SK-N-SH treated with all-trans-retinoic acid at 6 μM for 48 hours (cell line): ENCODE data around the gene LDB2.

Experiments
- ATAC-seq: fragments of 200-7000 bp; cut with Tn5 transposase; 3 replicates; pipeline ENCODE4 v1.9.1; 2020; ENCODE audit warnings: mild to moderate bottlenecking, moderate library complexity
- ARNTL ChIP-seq: fragments of 450-650 bp; formaldehyde crosslinking; IDR thresholded peaks from 2 replicates; pipeline ENCODE4 v1.5.0; 2020; ENCODE audit warnings: low read depth, mild to moderate bottlenecking, moderate library complexity, borderline replicate concordance
- BACH2 ChIP-seq: fragments of 250-450 bp; sonication (Bioruptor Pico); IDR thresholded peaks from 2 replicates; pipeline ENCODE4 v1.9.0; 2021; ENCODE audit warnings: mild to moderate bottlenecking, borderline replicate concordance
- CSDC2 ChIP-seq: fragments of 250-450 bp; sonication (Bioruptor Pico); IDR thresholded peaks from 2 replicates; pipeline ENCODE4 v1.5.0; 2020; ENCODE audit warnings: mild to moderate bottlenecking, moderate library complexity
- ESRRG ChIP-seq: fragments of 250-450 bp; sonication (Bioruptor Pico); IDR thresholded peaks from 2 replicates; pipeline ENCODE4 v1.6.1; 2021; ENCODE audit warnings: mild to moderate bottlenecking
- GLIS3 ChIP-seq: fragments of 250-450 bp; sonication (Bioruptor Pico); IDR thresholded peaks from 2 replicates; pipeline ENCODE4 v1.5.0; 2020; ENCODE audit warnings: mild to moderate bottlenecking, moderate library complexity
- ISL1 ChIP-seq: fragments of 250-450 bp; sonication (Bioruptor Pico); IDR thresholded peaks from 2 replicates; pipeline ENCODE4 v2.1.2; 2022; ENCODE audit warnings: mild to moderate bottlenecking, moderate library complexity
- OSR1 ChIP-seq: fragments of 250-450 bp; sonication (Bioruptor Pico); IDR thresholded peaks from 2 replicates; pipeline ENCODE4 v1.8.0; 2022; ENCODE audit warnings: moderate library complexity, mild to moderate bottlenecking, inconsistent platforms
- RARB ChIP-seq: fragments of 250-450 bp; sonication (Bioruptor Pico); IDR thresholded peaks from 2 replicates; pipeline ENCODE4 v1.8.0; 2021; ENCODE audit warnings: mild to moderate bottlenecking, moderate library complexity
- SNAI2 ChIP-seq: fragments of 250-450 bp; sonication (Bioruptor Pico); IDR thresholded peaks from 2 replicates; pipeline ENCODE4 v1.5.0; 2020; ENCODE audit warnings: mild to moderate bottlenecking, moderate library complexity
- TCF4 ChIP-seq: fragments of 250-450 bp; sonication (Bioruptor Pico); IDR thresholded peaks from 2 replicates; pipeline ENCODE4 v1.8.0; 2021; ENCODE audit warnings: mild to moderate bottlenecking, moderate library complexity, borderline replicate concordance
- TOX ChIP-seq: fragments of 250-450 bp; sonication (Bioruptor Pico); IDR thresholded peaks from 2 replicates; pipeline ENCODE4 v1.8.0; 2021; ENCODE audit warnings: mild to moderate bottlenecking, moderate library complexity, borderline replicate concordance
- ZC3H10 ChIP-seq: fragments of 250-450 bp; sonication (Bioruptor Pico); IDR thresholded peaks from 2 replicates; pipeline ENCODE4 v1.5.1; 2021; ENCODE audit warnings: mild to moderate bottlenecking, moderate library complexity
- ZFP3 ChIP-seq: fragments of 250-450 bp; sonication (Bioruptor Pico); IDR thresholded peaks from 2 replicates; pipeline ENCODE4 v1.5.0; 2020; ENCODE audit warnings: mild to moderate bottlenecking, moderate library complexity
- ZFP30 ChIP-seq: fragments of 450-650 bp; formaldehyde crosslinking; IDR thresholded peaks from 2 replicates; pipeline ENCODE4 v1.5.0; 2022; ENCODE audit warnings: mild to moderate bottlenecking, moderate library complexity
- ZNF565 ChIP-seq: fragments of 450-650 bp; formaldehyde crosslinking; conservative IDR thresholded peaks from 2 replicates; pipeline ENCODE4 v1.5.0; 2020; ENCODE audit warnings: low read depth, mild to moderate bottlenecking, moderate library complexity
- ZNF70 ChIP-seq: fragments of 450-650 bp; formaldehyde crosslinking; IDR thresholded peaks from 2 replicates; pipeline ENCODE4 v1.5.0; 2020; ENCODE audit warnings: mild to moderate bottlenecking, moderate library complexity
- ZNF8 ChIP-seq: fragments of 450-650 bp; formaldehyde crosslinking; IDR thresholded peaks from 2 replicates; pipeline ENCODE4 v1.5.0; 2020; ENCODE audit warnings: mild to moderate bottlenecking, moderate library complexity
- TF ChIP-seq, protein P1 (sequence below): fragments of 250-450 bp; sonication (Bioruptor Pico); IDR thresholded peaks from 2 replicates; pipeline ENCODE4 v1.5.1; 2021; ENCODE audit warnings: mild to moderate bottlenecking, moderate library complexity
- TF ChIP-seq, protein P2 (sequence below): fragments of 250-450 bp; sonication (Bioruptor Pico); IDR thresholded peaks from 2 replicates; pipeline ENCODE4 v1.5.1; 2020; ENCODE audit warnings: low read depth, mild to moderate bottlenecking, moderate library complexity
- TF ChIP-seq, protein P3 (sequence below): fragments of 250-450 bp; sonication (Bioruptor Pico); IDR thresholded peaks from 2 replicates; pipeline ENCODE4 v1.8.0; 2021; ENCODE audit warnings: low read depth, mild to moderate bottlenecking, moderate library complexity, borderline replicate concordance
- TF ChIP-seq, protein P4 (sequence below): fragments of 250-450 bp; sonication (Bioruptor Pico); IDR thresholded peaks from 2 replicates; pipeline ENCODE4 v1.8.0; 2020; ENCODE audit warnings: mild to moderate bottlenecking, moderate library complexity, borderline replicate concordance
- TF ChIP-seq, protein P5 (sequence below): fragments of 250-450 bp; sonication (Bioruptor Pico); IDR thresholded peaks from 2 replicates; pipeline ENCODE4 v1.5.0; 2020; ENCODE audit warnings: mild to moderate bottlenecking, moderate library complexity

Gene LDB2

DNA sequence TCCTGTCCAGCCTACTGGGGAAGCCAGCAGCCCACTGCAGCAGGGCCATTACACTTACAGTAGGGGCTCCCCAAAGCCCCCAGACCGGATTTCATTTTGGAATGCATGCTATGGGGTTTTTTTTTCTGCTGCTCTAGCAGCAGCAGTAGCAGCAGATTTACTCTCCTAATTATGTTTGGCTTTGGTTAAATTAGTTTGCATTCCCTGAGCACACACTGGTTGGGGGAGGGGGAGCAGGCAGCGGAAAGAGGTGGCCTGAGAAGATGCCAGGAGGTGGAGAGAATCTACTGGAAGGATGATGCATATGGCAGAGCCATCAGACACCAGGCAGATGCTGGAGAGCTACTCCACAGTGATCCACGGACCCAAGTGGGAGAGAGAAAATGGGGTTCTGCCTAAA lies 109.6 kb downstream of the LDB2 start (continued):
- TF ChIP-seq, protein P1, sequence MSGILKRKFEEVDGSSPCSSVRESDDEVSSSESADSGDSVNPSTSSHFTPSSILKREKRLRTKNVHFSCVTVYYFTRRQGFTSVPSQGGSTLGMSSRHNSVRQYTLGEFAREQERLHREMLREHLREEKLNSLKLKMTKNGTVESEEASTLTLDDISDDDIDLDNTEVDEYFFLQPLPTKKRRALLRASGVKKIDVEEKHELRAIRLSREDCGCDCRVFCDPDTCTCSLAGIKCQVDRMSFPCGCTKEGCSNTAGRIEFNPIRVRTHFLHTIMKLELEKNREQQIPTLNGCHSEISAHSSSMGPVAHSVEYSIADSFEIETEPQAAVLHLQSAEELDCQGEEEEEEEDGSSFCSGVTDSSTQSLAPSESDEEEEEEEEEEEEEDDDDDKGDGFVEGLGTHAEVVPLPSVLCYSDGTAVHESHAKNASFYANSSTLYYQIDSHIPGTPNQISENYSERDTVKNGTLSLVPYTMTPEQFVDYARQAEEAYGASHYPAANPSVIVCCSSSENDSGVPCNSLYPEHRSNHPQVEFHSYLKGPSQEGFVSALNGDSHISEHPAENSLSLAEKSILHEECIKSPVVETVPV (CRISPR knock-in tag), result no peak
- TF ChIP-seq TOX (CRISPR knock-in tag), result no peak
- TF ChIP-seq SNAI2 (CRISPR knock-in tag), result no peak

DNA sequence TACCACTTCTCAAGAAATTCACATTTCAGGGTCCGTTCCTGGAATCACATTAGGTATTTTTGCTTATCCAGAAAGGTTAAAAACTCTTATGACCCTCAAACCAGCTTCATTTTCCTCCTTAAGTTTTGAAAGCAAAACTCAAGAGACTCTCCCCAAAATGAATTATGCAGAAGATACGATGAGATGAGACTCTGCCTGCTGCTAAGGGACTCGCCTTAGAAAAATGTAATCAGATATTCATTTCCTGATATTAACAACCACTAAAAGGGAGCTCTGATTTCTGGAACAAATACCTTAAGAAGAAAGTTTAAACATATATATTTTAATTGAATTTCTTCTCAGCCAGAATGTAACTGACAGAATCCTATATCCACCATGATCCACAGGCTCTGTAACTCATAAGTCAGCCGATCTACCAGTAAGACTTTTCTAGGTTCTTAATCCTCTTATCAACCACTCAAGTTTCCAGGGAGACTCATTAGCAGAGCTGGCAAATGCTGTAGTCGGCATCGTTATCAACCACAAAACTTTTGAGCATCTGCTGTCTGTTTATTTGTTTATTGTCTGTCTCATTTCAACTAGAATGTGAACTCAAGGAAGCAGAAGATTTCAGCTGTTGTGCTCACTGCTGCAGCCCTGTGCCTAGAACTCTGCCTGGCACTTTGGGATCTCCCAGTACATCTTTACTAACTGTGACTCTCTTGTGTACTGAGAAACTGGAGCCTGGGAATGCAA lies 112.5 kb downstream of the LDB2 start:
- ATAC-seq, result peak; percentile 59
- TF ChIP-seq TOX (CRISPR knock-in tag) (no peak), ISL1 (CRISPR knock-in tag) (no peak), TCF4 (CRISPR knock-in tag) (no peak), GLIS3 (CRISPR knock-in tag) (no peak), ZNF70 (CRISPR knock-in tag) (no peak), RARB (no peak), SNAI2 (CRISPR knock-in tag) (no peak), ZNF8 (CRISPR knock-in tag) (no peak), CSDC2 (CRISPR knock-in tag) (no peak), ESRRG (no peak), ZFP30 (CRISPR knock-in tag) (no peak)
- TF ChIP-seq, protein P2, sequence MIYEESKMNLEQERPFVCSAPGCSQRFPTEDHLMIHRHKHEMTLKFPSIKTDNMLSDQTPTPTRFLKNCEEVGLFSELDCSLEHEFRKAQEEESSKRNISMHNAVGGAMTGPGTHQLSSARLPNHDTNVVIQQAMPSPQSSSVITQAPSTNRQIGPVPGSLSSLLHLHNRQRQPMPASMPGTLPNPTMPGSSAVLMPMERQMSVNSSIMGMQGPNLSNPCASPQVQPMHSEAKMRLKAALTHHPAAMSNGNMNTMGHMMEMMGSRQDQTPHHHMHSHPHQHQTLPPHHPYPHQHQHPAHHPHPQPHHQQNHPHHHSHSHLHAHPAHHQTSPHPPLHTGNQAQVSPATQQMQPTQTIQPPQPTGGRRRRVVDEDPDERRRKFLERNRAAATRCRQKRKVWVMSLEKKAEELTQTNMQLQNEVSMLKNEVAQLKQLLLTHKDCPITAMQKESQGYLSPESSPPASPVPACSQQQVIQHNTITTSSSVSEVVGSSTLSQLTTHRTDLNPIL, result no peak
- TF ChIP-seq, protein P3, sequence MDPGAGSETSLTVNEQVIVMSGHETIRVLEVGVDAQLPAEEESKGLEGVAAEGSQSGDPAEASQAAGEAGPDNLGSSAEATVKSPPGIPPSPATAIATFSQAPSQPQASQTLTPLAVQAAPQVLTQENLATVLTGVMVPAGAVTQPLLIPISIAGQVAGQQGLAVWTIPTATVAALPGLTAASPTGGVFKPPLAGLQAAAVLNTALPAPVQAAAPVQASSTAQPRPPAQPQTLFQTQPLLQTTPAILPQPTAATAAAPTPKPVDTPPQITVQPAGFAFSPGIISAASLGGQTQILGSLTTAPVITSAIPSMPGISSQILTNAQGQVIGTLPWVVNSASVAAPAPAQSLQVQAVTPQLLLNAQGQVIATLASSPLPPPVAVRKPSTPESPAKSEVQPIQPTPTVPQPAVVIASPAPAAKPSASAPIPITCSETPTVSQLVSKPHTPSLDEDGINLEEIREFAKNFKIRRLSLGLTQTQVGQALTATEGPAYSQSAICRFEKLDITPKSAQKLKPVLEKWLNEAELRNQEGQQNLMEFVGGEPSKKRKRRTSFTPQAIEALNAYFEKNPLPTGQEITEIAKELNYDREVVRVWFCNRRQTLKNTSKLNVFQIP (CRISPR knock-in tag), result no peak
- TF ChIP-seq, protein P1 (CRISPR knock-in tag), result no peak

DNA sequence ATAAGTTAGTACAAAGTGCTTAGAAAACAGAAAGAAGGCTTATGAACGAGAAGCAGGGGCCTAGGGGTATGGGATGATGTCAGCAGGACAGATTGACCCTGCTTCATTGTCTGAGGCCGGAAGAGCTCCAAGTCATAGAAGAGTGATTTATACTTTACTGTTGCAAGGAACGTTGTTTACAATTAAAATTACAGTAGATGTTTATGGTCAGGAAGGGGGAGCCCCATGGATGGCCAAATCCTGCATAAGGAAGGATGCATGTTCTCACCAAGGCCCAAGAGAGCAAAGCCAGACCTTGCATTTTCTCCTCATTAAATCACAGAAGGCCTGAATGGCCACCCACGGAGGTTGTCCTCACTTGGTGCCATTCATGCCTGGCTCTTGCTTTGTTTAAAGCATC lies 115.3 kb downstream of the LDB2 start:
- no peak for ATAC-seq
- TF ChIP-seq, protein P4, sequence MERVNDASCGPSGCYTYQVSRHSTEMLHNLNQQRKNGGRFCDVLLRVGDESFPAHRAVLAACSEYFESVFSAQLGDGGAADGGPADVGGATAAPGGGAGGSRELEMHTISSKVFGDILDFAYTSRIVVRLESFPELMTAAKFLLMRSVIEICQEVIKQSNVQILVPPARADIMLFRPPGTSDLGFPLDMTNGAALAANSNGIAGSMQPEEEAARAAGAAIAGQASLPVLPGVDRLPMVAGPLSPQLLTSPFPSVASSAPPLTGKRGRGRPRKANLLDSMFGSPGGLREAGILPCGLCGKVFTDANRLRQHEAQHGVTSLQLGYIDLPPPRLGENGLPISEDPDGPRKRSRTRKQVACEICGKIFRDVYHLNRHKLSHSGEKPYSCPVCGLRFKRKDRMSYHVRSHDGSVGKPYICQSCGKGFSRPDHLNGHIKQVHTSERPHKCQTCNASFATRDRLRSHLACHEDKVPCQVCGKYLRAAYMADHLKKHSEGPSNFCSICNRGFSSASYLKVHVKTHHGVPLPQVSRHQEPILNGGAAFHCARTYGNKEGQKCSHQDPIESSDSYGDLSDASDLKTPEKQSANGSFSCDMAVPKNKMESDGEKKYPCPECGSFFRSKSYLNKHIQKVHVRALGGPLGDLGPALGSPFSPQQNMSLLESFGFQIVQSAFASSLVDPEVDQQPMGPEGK (CRISPR knock-in tag), result no peak
- TF ChIP-seq, protein P5, sequence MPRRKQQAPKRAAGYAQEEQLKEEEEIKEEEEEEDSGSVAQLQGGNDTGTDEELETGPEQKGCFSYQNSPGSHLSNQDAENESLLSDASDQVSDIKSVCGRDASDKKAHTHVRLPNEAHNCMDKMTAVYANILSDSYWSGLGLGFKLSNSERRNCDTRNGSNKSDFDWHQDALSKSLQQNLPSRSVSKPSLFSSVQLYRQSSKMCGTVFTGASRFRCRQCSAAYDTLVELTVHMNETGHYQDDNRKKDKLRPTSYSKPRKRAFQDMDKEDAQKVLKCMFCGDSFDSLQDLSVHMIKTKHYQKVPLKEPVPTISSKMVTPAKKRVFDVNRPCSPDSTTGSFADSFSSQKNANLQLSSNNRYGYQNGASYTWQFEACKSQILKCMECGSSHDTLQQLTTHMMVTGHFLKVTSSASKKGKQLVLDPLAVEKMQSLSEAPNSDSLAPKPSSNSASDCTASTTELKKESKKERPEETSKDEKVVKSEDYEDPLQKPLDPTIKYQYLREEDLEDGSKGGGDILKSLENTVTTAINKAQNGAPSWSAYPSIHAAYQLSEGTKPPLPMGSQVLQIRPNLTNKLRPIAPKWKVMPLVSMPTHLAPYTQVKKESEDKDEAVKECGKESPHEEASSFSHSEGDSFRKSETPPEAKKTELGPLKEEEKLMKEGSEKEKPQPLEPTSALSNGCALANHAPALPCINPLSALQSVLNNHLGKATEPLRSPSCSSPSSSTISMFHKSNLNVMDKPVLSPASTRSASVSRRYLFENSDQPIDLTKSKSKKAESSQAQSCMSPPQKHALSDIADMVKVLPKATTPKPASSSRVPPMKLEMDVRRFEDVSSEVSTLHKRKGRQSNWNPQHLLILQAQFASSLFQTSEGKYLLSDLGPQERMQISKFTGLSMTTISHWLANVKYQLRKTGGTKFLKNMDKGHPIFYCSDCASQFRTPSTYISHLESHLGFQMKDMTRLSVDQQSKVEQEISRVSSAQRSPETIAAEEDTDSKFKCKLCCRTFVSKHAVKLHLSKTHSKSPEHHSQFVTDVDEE (CRISPR knock-in tag), result no peak
- TF ChIP-seq OSR1, result no peak
- TF ChIP-seq ISL1 (CRISPR knock-in tag), result no peak
- no peak for TF ChIP-seq ZFP3 (CRISPR knock-in tag)
- no peak for TF ChIP-seq ZC3H10 (CRISPR knock-in tag)
- TF ChIP-seq SNAI2 (CRISPR knock-in tag), result no peak
- TF ChIP-seq RARB, result no peak
- no peak for TF ChIP-seq CSDC2 (CRISPR knock-in tag)
- TF ChIP-seq, protein P2, result no peak
- no peak for TF ChIP-seq BACH2 (CRISPR knock-in tag)
- no peak for TF ChIP-seq ZNF8 (CRISPR knock-in tag)
- TF ChIP-seq ZNF565 (CRISPR knock-in tag), result no peak
- TF ChIP-seq TOX (CRISPR knock-in tag), result no peak
- TF ChIP-seq, protein P3 (CRISPR knock-in tag), result no peak
- TF ChIP-seq ZNF70 (CRISPR knock-in tag), result no peak
- TF ChIP-seq TCF4 (CRISPR knock-in tag), result no peak
- TF ChIP-seq ESRRG, result no peak
- no peak for TF ChIP-seq ARNTL
